B cell (primary cell): ENCODE data around the gene PCGF1.

ENCODE experiments used
- EZH2 ChIP-seq: IDR thresholded peaks from 2 replicates; pipeline ENCODE4 v1.6.1; 2012; ENCODE audit warnings: borderline replicate concordance, low read depth, mild to moderate bottlenecking, moderate library complexity, low read length; ENCODE audit not compliant: insufficient read depth, poor library complexity, severe bottlenecking
- TF ChIP-seq, protein P1 (sequence below): fragments of 200-600 bp; IDR thresholded peaks from one replicate; pipeline ENCODE4 v1.8.0; 2022; ENCODE audit warnings: antibody characterized with exemption, mild to moderate bottlenecking

DNA sequence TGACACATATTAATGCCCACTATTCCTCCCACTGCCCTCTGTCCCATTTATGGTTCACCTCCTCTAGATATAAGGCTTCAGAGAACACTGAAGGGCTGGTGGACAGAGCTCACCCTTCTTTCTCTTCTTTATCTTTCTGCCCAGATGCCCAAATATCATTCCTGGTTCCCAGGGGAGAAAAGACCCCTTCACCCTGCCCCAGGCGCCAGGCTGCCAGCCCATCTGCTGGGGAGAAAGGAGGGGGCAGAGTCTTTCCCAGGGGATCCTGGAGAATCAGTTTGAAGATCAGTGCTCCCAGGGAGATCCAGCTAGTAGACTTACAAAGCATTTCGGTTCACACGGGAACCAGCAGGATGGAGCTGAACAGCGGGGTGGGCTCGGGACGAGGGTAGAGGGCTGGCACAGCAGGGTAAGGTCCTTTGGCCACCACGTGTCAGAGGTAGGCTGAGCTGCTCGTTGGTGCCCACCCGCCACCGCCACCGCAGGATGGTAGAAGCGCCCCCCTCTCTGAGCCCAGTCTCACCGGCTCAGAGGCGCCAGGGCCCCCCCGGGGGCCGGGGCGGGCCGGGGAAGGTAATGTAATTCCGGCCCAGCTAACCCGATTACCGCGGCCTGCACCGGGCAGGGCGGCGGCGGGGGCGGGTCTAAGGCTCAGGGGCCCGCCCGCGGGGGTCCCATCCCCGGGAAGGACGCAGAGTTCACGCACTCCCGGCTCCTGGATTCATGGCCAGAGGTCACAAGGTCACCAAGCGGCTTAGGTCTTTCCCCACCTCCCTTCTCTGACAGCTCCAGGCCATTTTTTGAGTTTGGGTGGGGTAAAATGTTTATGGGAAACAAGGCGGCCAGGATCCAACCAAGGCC is 5.5 kb upstream of the PCGF1 start:
- TF ChIP-seq, protein P1, sequence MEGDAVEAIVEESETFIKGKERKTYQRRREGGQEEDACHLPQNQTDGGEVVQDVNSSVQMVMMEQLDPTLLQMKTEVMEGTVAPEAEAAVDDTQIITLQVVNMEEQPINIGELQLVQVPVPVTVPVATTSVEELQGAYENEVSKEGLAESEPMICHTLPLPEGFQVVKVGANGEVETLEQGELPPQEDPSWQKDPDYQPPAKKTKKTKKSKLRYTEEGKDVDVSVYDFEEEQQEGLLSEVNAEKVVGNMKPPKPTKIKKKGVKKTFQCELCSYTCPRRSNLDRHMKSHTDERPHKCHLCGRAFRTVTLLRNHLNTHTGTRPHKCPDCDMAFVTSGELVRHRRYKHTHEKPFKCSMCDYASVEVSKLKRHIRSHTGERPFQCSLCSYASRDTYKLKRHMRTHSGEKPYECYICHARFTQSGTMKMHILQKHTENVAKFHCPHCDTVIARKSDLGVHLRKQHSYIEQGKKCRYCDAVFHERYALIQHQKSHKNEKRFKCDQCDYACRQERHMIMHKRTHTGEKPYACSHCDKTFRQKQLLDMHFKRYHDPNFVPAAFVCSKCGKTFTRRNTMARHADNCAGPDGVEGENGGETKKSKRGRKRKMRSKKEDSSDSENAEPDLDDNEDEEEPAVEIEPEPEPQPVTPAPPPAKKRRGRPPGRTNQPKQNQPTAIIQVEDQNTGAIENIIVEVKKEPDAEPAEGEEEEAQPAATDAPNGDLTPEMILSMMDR = no peak
- TF ChIP-seq EZH2 = no peak
